Activated CD4-positive, alpha-beta memory T cell treated with anti-CD3 and anti-CD28 coated beads, Interleukin-2, amount 10 ng/mL, durations not matched to agents 7 days and 5 days (primary cell): ENCODE data around the gene B4GAT1. TPM values are rescaled to one million over a fixed set of nuclear protein-coding genes. Genes with fewer than 3 reads are reported as not detected.

ENCODE experiments used
- CTCF ChIA-PET: fragments of 350-600 bp; sonication (Branson Sonifier 250); formaldehyde crosslinking; loops from one replicate; lab custom pipeline; 2021; ENCODE audit warnings: antibody characterized with exemption, inconsistent platforms; lab: Charles Lee
- POLR2A ChIA-PET: fragments of 350-600 bp; sonication (Branson Sonifier 250); formaldehyde crosslinking; loops from one replicate; lab custom pipeline; 2021; ENCODE audit warnings: antibody characterized with exemption; lab: Charles Lee
- DNase-seq: peaks from one replicate; pipeline ENCODE4 v3.0.0-alpha.2; 2020
- H3K27ac Mint-ChIP-seq: one replicate; pipeline ENCODE4 v1.8.0; 2021; ENCODE audit warnings: mild to moderate bottlenecking, mixed read lengths
- H3K27me3 Mint-ChIP-seq: one replicate; pipeline ENCODE4 v1.8.0; 2021; ENCODE audit warnings: mixed read lengths
- H3K36me3 Mint-ChIP-seq: one replicate; pipeline ENCODE4 v1.8.0; 2021; ENCODE audit warnings: low read depth, mixed read lengths
- H3K4me1 Mint-ChIP-seq: one replicate; pipeline ENCODE4 v1.8.0; 2021; ENCODE audit warnings: mixed read lengths
- H3K4me3 Mint-ChIP-seq: one replicate; pipeline ENCODE4 v1.8.0; 2021; ENCODE audit warnings: mild to moderate bottlenecking, mixed read lengths
- H3K9me3 Mint-ChIP-seq: one replicate; pipeline ENCODE4 v1.8.0; 2021; ENCODE audit warnings: mixed read lengths
- total RNA-seq, 2 experiments: library from RNA; stranded (reverse); gene quantifications; one replicate each; pipeline ENCODE4 v1.2.3, GENCODE V29; 2021

B4GAT1 gene
- total RNA-seq, 2 experiments from 2014 or later, result 8.4 to 8.7 TPM

- ChIA-PET POLR2A (no interaction called here), CTCF (interaction anchor here (3.3 kb wide), 1 partner anchor 13 kb away, joined by 12 read pairs; no protein-coding TSS in a partner anchor)
- Mint-ChIP-seq H3K9me3 (no peaks in the 10 kb centered on the region), H3K27me3 (peaks cover 3% of the 10 kb centered on the region), H3K4me3 (no peak overlapping the region), H3K27ac (no peak overlapping the region), H3K4me1 (no peaks in the 10 kb centered on the region), H3K36me3 (no peaks in the 10 kb centered on the region)
- no peak for DNase-seq
These were observed 48.2 kb downstream of the B4GAT1 start for GRCh38 chr11:66299186-66299585.

GRCh38 chr11:66297610-66298009 is 49.8 kb downstream of the B4GAT1 start:
- Mint-ChIP-seq H3K9me3 (no peaks in the 10 kb centered on the region), H3K36me3 (no peaks in the 10 kb centered on the region), H3K4me1 (peaks cover 3% of the 10 kb centered on the region), H3K27me3 (peaks cover 13% of the 10 kb centered on the region), H3K4me3 (no peak overlapping the region), H3K27ac (no peak overlapping the region)
- no peak for DNase-seq
- POLR2A ChIA-PET, result no interaction called here
- CTCF ChIA-PET, result interaction anchor here (3.3 kb wide), 1 partner anchor 14 kb away, joined by 12 read pairs; no protein-coding TSS in a partner anchor

Other genes starting within 250 kb of the B4GAT1 start
- gene KLC2, start 89.9 kb downstream of the B4GAT1 start, total RNA-seq, result 10 to 100 TPM; 32.8 to 33.9 TPM
- gene RAB1B, start 79.0 kb downstream of the B4GAT1 start, total RNA-seq, result 100 to 1,000 TPM; 146 to 150 TPM
- gene CNIH2, start 69.5 kb downstream of the B4GAT1 start, total RNA-seq, result 1 to 10 TPM; 1.9 to 2.1 TPM
- 10 to 100 TPM; 49.5 to 52.5 TPM for gene YIF1A, start 58.5 kb downstream of the B4GAT1 start, total RNA-seq
- gene TMEM151A, start 55.7 kb downstream of the B4GAT1 start, total RNA-seq, result not detected
- gene CD248, start 30.6 kb downstream of the B4GAT1 start, total RNA-seq, result not detected
- under 1 TPM; 0.43 to 0.73 TPM for gene RIN1, start 11.2 kb downstream of the B4GAT1 start, total RNA-seq
- 10 to 100 TPM; 39.7 to 40.4 TPM for gene BRMS1, start 2.5 kb downstream of the B4GAT1 start, total RNA-seq
- 1 to 10 TPM; 8.4 to 9.0 TPM for gene SLC29A2, start 24.1 kb upstream of the B4GAT1 start, total RNA-seq
- gene NPAS4, start 73.4 kb upstream of the B4GAT1 start, total RNA-seq, result under 1 TPM in 1 of 2 experiments, not detected in 1; 0.20 TPM
- gene MRPL11, start 91.2 kb upstream of the B4GAT1 start, total RNA-seq, result 10 to 100 TPM; 44.2 to 55.3 TPM
- gene PELI3, start 119.3 kb upstream of the B4GAT1 start, total RNA-seq, result 1 to 10 TPM; 6.8 to 7.5 TPM
- 10 to 100 TPM; 59.3 to 60.6 TPM for gene DPP3, start 132.8 kb upstream of the B4GAT1 start, total RNA-seq
- 10 to 100 TPM; 16.8 to 16.9 TPM for gene BBS1, start 163.0 kb upstream of the B4GAT1 start, total RNA-seq
- gene ZDHHC24, start 198.4 kb upstream of the B4GAT1 start, total RNA-seq, result 10 to 100 TPM; 25.9 to 26.0 TPM
- gene ACTN3, start 199.3 kb upstream of the B4GAT1 start, total RNA-seq, result under 1 TPM; 0.30 to 0.35 TPM
- 1 to 10 TPM; 3.7 to 4.3 TPM for gene CTSF, start 221.0 kb upstream of the B4GAT1 start, total RNA-seq
- gene CCDC87, start 245.4 kb upstream of the B4GAT1 start, total RNA-seq, result not detected
- 10 to 100 TPM; 32.8 to 33.2 TPM for gene CCS, start 245.6 kb upstream of the B4GAT1 start, total RNA-seq